HUDEP-2 (cell line): Measurements from ENCODE around the gene ATP9B.

ENCODE experiments used
- DNase-seq, 76 experiments: peaks; one replicate each; lab custom pipeline; 2025; ENCODE audit not compliant: unreplicated experiment in 76 of 76; lab: John Stamatoyannopoulos, UW

Gene ATP9B

DNA sequence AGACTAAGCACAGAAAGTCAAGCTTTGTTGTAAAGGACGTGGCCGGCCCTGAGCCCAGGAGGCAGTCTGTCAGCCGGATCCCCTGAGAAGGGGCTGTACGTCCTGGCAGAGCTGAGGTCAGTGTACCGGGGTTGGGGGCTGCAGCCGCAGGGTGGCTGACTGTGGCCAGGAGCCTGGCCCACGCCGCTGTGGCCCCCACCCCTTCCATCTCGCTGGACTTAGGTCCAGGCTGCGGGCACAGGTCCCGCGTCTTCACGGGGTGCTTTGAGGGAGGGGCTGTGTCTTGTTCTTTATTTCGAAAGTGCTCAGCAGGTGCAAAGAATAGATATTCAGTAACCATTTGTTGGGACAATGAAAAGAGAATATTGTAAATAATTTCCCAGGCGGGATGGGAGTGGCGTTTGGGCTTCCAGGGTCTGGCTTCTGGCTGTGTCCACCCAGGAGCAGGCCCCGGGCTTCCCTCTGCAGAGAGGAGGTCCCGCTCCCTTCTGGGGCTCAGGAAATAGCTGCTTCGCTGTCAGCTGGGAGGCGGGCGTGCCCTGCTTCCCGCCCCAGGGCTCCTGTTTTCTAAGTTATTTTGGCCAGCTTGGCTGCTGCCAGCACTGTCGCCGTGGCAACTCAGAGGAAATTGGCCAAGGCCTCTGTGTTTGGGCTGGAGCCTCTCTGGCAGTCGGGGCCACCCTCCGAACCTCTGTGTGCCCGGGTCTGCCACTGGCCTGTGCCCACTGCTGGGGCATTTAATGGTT lies 334.0 kb downstream of the ATP9B start:
- DNase-seq = peak in 53 of 76 experiments; percentile 2 to 76 (median 43)

DNA sequence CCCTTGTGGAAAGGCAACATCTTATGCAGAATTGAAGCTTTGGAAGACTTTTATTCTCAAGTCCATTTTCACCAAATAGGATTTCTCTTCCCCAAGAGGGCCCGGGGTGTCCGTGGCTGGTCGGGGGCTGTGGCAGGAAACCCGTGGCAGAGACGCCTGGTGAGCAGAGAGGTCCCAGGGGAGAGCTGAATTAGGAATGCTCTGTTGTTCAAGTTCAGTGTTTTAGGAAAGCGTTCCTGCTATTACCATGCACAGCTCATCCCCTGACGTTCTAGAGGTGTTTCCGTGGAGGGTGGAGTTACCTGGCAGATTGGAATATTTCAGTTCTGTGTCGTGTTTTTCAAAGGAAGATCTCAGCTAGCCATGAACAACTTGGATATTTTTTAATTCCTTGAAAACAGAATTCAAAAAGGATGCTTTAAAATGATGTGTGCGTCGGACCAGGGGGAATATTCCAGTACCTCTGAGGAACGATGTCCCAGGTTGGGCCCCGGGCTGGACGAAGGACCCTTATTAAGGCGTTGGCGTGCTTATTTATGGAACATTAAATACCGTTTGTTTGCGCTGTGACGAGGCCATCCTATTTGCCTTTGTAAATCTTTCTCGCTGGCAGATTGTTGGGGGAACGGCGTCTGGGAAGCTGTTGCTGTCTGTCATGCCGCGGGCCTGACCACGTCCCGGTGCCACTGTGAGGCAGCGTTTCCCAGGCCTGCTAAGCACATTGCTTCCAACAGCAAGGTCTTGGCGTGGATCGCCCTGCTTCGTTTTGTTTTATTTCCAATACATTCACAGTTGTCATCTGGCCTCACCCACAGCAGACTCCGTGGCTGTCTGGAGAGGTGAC lies 334.8 kb downstream of the ATP9B start:
- DNase-seq = no peak

DNA sequence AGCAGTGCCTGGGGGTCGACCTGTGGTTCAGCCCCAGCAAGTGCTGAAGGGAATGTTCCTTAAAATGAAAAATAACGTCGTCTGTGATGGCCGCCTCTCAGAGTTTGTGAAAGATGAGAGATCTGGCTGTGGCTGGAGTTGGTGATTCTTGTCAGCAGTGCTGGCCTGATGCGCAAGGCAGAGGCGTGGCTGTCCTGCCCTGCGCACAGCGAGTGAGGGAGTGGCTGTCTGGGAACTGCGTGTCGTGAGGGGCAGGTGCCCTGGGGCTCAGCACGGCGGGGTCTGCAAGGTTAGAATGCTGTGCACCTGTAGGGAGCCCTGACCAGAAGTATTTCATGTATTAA lies 335.3 kb downstream of the ATP9B start:
- peak in 14 of 76 experiments; percentile 11 to 47 (median 31) for DNase-seq

DNA sequence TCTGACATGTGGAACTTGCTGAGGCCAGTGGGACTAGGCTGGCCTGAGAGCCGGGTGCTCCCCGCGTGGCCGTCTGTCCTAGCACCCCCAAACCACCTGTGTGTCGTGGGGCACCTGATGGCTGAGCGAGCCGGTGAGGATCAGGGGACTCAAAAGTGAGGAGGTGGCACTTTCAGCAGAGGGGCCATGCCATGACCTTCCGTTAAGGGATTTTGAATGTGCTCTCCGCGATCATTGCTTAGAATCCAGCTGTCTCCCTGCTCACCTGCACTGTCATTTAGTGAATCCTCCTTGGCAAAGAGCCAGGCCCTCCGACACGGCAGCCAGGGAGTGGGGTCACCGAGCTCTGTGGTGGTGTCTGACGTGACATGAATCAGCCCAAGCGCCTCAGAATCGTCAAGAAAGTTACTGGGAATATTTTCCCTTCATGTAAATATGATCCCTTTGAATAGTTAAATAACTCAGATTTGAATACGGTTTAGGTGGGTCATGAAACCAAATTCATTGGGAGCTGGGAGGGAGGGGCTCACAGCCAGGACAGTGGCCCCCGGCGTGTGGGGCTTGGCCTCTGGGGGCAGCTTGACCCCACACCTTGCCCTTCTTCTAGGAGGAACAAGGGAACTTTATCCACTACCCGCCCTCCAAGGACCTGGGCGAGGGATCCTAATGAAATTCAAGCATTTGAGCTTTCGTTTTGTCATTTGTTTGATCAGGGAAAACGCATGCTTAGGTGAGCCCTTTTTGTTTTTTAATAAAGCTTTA lies 336.0 kb downstream of the ATP9B start:
- DNase-seq = no peak

DNA sequence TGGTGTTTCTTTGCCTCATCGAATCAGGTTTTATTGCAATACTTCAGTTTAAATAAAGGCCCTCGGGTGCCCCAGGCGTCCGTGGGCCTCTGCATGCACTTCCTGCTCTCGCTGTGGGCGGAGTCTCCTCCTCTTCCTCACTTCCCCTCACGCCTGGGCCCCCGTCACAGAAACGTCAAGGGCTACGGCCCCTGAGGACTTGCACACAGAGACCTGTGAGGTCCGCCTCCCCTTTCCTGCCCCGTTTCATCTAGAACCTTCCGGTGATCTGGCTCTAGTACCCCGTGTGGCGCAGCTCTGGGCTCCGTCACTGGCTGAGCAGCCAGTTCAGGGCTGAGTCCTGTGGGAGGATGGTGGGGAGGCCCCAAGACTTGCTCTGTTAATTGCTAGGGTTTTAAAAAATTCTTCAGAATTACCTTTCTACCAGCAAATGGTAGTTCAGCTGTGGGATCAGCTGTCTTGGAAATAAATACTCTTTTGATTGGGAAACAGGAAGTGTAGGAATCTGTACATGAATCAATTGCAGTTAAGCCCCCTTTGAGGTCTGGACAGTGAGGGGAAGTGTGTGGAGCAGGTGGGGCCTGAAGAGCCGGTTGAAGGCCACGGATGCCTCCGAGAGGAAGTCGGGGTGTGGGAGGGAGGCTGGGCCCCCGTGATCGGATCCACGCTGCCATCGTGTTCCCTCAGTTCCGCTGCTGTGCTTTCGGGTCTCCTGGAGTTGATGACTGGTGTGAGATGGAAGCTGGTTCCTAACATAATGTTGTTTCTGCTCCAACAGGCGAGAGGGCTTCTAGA lies 336.8 kb downstream of the ATP9B start:
- peak in 1 of 76 experiments; percentile 12 for DNase-seq

DNA sequence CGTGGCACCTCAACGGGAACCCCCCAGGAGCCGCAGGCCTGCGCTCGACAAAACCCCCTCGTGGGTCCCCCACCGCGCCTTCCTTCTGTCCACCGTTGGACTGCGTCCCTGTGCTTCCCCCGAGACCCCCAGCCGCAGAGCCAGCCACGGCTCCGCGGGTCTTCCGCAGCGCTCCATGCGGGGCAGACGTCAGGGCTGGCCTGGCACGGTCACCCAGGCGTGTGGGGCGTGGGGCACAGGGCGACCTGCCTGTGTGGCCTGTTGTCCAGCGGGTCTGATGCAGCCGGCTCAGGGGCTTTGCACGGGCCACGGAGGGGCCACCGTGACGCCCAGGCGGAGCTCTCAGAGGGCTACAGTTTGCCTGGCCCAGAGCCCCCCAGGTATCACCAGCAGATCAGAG lies 337.5 kb downstream of the ATP9B start:
- no peak for DNase-seq

DNA sequence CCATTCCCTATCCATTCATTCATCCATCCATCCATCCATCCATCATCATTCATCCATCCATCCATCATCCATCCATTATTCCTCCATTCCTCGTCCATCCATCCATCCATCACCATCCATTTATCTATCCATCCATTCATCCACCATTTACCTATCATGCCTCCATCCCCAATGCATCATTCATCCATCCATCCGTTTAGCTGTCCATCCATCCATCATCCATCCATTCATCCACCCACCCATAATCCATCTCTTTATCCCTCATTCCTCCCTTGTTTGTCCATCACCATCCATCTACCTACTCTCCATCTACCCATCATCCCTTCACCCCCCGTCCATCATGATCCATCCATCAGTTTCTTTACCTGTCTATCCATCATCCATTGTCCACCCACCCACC lies 340.1 kb downstream of the ATP9B start:
- no peak for DNase-seq

DNA sequence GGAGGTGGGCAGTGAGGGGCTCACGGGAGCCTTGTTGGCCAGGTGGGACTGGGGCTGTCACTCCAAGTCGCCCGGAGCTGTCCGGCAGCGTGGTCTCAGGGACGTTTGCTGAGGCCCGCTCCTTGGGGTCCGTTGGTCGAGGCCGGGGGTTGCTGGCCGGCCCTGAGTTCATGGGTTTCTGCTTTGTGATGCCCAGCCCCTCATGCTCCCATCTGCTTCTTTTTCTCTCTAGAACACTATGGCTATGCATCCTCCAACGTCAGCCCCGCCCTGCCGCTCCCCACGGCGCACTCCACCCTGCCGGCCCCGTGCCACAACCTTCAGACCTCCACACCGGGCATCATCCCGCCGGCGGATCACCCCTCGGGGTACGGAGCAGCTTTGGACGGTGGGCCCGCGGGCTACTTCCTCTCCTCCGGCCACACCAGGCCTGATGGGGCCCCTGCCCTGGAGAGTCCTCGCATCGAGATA lies 341.0 kb downstream of the ATP9B start:
- DNase-seq = no peak

DNA sequence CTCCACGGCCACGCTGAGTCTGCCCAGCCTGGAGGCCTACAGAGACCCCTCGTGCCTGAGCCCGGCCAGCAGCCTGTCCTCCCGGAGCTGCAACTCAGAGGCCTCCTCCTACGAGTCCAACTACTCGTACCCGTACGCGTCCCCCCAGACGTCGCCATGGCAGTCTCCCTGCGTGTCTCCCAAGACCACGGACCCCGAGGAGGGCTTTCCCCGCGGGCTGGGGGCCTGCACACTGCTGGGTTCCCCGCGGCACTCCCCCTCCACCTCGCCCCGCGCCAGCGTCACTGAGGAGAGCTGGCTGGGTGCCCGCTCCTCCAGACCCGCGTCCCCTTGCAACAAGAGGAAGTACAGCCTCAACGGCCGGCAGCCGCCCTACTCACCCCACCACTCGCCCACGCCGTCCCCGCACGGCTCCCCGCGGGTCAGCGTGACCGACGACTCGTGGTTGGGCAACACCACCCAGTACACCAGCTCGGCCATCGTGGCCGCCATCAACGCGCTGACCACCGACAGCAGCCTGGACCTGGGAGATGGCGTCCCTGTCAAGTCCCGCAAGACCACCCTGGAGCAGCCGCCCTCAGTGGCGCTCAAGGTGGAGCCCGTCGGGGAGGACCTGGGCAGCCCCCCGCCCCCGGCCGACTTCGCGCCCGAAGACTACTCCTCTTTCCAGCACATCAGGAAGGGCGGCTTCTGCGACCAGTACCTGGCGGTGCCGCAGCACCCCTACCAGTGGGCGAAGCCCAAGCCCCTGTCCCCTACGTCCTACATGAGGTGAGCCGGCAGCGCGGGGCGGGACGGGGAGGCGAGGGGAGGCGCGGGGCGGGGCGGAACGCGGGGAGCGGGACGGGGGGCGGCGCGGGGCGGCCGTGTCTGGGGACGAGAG lies 341.8 kb downstream of the ATP9B start:
- no peak for DNase-seq

DNA sequence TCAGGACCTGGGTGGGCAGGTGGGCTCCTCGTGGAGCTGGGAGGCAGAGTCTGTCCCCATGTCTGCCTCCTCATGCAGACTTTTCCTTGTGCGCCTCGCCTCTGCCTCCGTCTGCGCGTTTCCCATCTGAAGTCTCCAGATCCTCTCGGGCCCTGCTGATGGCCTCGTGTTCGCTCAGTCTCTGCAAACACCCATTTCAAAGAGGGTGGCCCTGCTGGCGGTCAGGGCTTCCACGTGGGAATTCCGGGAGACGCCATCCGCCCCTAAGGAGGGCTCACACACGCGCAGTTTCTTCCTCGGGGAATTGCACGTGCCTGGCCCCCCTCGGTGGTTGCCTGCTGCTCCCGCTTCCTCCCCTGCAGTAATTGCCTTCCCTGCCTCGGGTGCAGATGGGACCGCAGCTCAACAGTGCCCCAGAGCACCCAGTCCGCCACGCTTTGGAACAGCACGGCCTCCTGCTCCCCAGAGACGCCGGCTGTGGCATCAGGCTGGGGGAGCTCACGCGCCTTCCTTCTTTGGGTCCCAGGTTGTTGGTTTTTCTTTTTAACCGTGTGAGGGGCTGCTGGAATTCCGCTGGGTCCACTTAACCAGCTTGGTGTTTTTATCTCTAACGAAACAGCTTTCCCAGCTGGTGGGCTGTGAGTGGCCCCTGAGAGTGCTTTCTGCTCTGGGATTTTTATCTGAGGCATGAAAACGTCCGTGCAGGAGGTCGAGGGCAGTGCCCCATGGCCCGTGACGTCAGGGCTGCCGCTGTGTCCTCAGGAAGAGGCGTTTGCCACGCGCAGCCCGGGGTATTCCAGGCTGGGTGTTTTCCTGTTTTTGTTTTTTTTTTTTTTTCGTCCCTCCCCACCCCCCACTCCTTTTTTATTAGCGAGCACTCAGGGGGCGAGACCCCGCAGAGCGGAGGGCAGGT lies 342.7 kb downstream of the ATP9B start:
- no peak for DNase-seq

DNA sequence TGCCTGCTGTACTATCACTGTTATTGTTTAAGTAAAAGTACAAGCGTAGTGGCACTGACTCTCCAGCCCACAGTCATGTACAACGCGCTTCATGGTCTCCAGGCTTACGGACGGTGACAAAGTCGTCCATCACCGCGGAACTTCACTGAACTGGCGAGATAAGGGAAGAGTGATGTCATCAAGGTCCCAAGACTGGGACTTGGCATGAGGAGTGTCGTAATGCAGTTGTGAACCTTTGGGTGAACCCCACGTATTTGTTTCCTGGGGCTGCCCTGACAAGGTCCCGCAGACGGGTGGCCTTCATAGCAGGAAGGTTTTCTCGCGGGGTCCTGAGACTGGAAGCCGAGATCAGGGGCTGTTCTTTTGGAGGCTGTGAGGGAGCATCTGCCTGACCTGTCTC lies 343.8 kb downstream of the ATP9B start:
- no peak for DNase-seq

DNA sequence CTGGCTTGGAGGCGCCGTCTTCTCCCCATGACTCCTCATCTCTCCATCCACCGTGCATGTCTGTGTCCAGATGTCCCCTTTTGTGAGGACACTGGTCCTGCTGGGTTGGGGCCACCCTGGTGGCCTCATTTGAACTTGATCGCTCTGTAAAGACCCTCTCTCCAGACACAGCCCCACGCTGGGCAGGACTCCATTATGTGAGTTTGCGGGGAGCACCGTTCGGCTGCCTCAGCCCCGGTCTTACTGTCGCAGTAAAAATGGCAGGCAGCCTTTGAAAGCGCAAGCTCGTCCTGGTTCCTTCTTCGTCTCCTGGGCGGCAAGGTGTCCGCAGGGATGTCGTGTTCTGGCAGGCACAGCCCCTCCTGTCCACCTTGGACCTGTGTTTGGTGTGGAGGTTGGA lies 344.2 kb downstream of the ATP9B start:
- no peak for DNase-seq

DNA sequence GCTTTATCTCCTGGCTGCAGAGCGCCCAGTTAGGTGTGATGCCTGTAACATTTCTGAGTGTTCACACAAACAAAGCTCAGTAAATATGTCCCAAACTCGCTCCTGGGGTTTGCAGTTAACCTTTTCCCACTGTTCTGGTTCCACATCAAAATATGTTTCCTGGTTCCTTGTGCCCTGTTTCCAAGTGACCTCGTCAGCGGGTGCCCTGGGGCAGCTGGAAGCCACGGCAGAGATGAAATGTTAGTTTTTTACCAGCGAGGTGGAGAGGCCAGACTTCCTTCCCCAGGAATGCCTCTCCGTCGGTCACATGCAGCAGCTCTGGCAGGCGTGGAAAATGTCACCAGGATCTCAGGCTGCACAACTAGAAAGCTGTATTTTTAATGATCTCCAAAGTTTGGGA lies 344.7 kb downstream of the ATP9B start:
- DNase-seq = no peak

DNA sequence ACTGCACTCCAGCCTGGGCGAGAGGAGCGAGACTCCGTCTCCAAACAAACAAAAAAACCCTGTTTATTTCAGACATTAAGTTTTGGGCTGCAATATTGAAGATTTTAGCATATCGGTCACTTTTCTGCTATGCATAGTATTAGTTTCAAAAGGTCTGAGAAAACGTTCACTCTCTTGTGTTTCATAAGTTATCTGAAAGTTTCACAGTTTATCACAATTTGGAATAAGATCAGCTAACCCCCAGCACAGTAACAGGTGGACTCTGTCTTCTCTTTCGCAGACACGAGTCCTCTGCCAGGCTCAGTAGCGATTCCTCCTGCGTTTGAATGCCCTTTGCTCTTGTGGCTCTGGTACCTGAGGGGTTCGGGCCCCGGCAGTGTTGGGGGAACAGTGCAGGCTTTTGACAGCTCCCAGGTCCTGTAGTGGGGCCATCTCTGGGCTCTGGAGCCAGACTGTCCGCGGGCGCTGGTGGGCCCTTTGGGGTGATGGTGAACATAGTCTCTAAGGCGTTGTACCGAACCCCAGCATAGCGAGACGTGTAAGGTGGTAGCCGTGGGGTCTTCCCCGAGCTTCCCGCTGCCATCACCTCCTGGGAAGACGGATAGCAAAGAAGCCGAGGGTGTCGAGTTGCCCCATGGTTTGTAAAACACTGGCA lies 347.0 kb downstream of the ATP9B start:
- no peak for DNase-seq

DNA sequence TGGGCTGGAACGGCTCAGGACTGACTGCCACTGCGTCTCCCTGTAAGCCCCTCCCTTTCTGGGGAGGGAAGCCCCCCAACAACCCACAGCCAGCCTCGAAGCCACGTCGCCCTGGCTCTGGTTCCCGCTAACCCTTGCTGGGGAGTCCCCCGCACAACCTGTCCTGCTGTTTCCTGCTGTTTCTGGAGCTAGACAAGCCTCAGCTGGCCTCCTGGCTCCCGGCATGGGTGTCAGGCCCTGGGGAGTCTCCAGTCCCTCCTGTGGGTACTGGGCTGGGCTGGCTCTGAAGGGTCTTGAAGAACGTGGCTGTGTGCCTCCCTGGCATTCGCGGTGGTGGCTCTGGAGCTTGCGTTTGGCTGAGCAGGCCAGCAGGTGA lies 347.5 kb downstream of the ATP9B start:
- no peak for DNase-seq

DNA sequence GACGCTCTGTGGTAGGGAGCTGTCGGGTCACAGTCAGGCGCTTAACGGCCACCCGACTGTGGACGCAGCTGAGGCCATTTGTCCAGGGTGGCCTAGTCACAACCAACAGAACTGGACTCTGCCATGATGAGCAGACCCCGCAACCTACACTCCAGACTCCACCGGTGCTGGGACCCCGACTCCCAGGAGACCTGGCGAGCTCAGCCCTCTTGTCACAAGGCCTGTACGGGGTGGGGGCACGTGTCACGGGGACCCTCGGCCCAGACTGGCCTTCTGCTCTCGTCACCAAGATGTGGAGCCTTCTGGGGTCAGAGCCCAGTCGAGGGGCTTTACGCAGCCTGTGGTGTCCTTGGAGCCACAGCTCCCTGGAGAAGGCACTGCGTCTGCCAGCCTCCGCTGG lies 349.0 kb downstream of the ATP9B start:
- DNase-seq = no peak

DNA sequence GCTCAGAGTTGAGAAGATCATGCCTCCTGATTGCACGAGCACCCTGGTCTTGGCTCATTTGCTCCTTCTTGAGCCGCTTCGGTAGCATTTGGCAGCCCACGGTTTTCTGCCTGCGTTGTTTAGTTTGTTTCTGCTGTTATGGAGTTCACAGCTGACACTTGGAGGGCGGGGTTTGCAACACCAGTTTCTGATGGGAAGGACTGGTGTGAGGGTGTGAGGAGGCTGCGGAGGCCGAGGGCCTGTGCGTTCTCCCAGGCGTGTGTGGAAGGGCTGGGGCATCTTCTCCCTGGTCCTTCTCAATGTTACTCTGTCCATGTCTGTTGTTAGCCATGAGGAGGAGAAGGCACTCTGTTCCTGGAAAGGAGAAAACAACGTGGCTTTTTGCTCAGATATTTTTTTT lies 349.4 kb downstream of the ATP9B start:
- DNase-seq = no peak
